Cerebellar nuclear complex (tissue), 1 donor: Measurements from ENCODE around the gene SLIT3.

Experiments used
- DNase-seq, 2 experiments: peaks; one replicate each; lab custom pipeline; 2025; lab: John Stamatoyannopoulos, UW

Gene SLIT3

DNA sequence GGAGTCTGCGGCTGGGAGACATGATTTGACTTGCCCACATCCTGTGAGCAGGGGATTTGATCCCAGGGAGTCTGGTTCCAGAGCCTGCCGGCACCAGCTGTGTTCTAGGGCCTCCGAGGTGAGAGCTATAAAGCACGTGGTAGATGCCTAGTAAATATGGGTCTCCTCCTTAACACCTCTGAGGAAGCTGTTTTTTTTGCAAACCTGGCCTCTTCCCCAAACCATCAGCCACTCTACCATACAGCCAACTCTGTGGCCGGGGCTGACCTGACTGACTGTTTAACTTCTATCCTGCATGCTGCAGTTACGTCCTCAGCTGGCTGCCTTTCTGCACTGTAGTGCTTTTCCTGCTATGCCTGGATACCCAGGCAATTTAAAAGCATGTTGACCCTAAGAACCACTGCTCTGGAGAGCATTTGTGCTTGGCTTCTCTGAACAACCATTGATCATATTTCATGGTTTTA, 220.5 kb downstream of the SLIT3 start:
- DNase-seq, result no peak

DNA sequence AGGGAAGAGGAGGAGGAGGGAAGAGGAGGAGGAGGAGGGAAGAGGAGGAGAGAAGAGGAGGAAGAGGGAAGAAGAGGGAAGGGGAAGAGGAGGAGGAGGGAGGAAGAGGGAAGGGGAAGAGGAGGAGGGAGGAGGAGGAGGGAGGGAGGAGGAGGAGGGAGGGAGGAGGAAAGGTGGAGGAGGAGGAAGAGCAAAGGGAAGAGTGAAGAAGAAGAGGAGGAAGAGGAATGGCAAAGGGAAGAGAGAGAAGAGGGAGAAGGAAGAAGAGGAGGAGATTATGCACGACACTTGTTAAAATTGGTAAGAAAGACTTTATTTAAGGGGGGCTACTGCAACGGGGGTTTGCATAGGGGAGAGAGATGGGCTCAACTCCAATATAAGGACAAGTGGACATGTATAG, 221.2 kb downstream of the SLIT3 start:
- no peak for DNase-seq

GRCh38 chr5:169074839-169075238, 226.1 kb downstream of the SLIT3 start:
- no peak for DNase-seq

- DNase-seq, result no peak
These were observed 228.7 kb downstream of the SLIT3 start for GRCh38 chr5:169072233-169072632.

- DNase-seq, result no peak
These were observed 230.5 kb downstream of the SLIT3 start for GRCh38 chr5:169070413-169070812.

GRCh38 chr5:169067751-169068173, 233.2 kb downstream of the SLIT3 start:
- DNase-seq, result peak in 1 of 2 experiments; percentile 43

DNA sequence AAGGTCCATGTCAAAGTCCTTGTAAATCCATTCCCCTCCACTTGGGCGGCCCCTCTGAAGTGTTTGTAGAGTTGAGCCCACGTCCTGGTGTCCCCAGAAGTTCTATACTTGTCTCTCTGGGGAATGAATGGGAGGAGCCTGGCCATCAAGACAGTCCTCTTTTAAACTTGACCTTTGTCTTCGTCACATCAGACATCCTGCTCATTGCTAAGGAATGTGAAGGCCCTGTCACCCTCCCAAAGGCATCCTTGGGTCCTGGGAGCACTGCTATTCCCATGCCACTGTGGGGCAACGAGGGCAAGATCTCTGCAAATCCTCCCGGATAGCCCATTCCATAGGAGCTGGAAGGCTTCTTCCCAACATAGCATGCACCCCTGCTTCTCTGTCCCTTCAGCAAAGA, 235.5 kb downstream of the SLIT3 start:
- no peak for DNase-seq

DNA sequence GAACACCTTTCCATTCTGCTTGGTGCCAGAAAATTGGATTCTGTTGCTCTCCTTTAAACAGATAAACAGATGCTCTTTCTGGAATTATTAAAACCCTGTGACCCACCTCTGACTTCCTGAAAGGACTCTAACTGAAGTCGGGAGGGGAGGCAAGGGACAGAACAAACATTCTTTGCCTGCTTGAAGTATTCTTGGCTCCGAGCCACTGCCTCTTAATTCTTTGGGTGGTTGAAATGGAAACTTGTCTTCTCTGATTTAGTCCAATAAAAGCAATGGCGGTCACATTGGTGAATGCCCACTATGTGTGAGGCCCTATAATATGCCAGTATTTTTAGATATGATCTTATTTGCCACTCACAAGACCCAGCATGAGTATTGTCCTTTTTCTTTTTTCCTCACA, 236.8 kb downstream of the SLIT3 start:
- DNase-seq, result no peak

DNA sequence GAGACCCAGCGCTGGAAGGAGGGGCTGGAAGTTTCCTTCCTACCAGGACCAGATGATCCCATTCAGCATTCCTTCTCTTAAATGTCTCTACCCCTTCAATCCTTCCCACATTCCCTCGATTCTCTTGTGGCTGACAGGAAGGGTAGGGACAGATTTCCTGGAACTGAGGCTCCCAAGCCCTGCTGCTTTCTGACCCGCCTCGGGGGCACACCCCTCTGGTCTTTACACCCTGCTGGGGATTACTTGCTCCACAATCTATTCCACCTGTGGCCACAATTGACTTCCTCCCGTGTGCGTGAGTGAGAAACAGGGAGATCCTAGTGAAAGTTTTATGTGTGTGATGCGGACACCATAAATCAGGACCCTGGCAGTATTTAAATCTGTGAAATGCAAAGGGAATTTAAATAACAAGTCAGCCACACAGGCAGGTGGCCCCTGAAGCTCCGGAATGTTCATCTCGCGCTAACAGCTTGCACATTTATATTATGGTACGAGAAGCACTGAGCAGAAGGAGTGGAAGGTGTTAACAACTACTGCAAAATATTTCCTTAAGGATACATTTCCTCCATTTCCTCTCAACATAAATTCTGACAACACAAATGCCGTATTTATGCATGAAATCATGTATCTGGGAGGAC, 237.5 kb downstream of the SLIT3 start:
- DNase-seq, result no peak

GRCh38 chr5:169062690-169063089, 238.2 kb downstream of the SLIT3 start:
- no peak for DNase-seq

- no peak for DNase-seq
These were observed 246.4 kb downstream of the SLIT3 start for GRCh38 chr5:169054506-169054905.

- DNase-seq, result no peak
These were observed 248.7 kb downstream of the SLIT3 start for GRCh38 chr5:169052207-169052606.

DNA sequence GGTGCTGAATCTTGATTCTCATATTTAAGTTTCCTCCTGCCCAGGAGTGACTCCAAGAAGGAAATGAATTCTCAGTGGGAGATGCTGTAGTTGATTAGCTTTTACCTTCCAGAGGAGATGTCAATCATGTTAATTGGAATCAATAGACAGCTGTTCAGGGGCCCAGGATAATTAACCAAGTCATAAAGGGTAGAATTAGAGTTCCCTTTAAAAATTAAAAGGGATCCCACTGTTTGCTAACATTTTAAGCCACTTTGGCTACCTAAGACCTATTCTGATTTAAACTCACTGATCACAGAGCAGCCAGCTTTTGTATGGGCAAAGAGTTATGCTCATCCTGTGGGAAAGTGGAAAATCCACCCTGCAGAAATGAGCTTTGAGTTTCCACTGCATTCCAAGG, 249.6 kb downstream of the SLIT3 start:
- DNase-seq, result no peak

DNA sequence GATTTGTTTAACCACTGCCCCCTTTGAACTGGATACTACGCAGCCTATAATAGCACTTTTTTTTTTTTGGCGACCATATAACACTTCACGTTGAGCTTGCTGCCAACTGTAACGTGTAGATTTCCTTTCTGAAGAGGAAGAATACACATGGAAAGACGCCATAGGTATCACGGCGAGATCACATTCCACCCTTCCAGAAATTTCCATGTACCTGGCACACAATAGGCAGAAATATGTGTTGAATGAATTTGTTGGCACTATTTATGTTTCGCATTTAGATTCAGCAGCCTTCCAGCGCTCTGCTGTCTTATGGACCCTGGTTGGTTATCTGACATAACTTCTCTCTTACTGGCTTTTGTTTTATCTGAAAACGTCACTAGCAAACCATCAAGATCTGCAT, 250.3 kb downstream of the SLIT3 start:
- DNase-seq, result no peak

- no peak for DNase-seq
These were observed 250.8 kb downstream of the SLIT3 start for GRCh38 chr5:169050146-169050571.

DNA sequence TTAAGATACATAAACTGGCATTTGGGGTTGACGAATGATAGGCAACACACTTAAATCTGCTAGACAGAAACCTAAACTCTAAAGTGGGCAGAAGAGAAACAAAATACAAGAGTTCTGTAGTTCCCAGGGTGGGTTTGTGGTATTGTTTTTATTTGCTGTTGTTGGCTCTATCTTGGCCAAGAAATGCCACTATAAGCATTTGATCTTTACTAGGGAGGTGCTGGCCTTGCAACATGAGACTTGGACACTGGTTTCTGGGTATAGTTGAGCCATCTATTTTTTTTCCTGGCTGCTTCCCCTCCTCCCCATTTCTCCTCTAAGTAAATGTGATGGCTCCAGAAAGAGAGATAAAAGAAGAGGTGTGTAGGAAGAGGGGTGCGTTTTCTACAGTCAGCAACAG, 251.2 kb downstream of the SLIT3 start:
- DNase-seq, result no peak

DNA sequence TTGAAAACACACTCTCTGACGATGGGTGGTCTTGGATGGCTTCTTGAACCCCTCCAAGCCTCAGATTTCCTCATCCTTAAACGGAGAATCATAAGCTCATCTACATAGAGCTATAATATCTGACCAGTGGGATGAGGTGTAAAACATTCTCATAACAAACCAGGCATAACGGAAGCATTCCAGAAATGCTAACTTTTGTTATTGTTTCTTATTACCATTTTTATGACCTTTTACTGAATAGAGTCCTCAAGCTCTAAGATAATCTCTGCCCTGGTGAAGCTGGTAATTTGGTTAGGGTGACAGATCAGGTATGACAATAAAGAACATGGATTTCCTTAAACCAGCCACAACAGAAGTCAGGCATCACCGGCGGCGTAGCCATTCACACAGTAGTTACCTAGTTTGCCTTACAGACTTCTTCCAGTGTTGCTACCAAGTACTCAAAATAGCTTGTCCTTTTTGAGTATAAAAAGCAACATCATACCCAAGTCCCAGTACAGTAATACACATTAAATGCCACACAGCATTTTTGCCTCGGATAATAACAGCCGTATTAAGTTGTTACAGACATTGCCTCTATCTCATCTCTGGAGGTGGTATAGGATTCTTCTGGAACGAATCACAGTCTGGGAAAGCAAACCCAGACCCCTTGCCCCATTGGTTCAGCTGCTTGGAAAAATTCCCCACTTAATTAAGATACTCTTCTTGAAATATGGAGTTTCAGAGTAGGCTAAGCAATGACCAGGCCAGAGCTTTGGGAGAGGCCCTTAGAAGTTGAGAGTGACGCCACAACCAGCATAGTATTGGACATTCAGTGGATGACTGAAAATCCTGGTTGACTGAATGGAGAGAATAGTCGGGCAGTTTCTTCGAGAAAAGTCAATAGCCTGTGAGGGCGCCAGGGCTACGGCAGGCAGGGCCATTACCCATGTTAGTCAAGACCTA, 252.5 kb downstream of the SLIT3 start:
- no peak for DNase-seq

DNA sequence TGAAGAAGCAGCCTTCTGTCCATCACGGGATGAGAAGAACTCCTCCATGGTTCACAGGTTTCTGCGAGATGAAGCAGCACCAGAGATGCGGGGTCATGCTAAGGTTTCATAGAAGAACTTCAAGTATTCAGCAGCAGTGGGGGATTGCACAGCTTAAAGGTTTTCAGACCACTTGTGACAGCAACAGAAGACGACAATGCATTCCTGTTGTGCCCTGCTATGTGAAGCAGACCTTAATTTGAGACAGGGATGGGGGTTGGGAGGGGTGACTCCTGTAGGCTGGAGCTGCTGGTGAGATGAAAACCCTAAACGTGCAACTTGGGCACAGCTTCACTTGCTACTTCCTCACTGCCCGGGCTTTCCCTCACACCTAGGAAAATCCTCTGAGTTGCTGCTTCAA, 256.0 kb downstream of the SLIT3 start:
- no peak for DNase-seq

DNA sequence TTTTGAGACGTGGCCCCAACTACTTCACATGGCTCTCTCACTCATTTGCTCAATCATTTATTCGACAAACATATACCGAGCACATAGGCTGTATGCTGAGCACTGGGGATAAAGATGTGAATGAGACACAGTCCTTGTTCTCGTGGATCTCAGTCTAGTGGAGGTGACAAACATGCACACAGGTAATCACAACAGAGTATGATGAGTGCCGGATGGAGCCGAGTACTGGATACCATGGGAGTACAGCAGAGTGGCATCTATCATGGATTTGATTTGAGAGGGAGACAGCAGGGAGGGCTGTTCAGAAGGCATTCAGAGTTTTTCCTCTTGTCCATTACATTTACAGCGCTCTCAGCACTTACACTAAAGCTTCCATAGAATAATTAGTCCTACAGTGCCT, 259.8 kb downstream of the SLIT3 start:
- DNase-seq, result no peak

DNA sequence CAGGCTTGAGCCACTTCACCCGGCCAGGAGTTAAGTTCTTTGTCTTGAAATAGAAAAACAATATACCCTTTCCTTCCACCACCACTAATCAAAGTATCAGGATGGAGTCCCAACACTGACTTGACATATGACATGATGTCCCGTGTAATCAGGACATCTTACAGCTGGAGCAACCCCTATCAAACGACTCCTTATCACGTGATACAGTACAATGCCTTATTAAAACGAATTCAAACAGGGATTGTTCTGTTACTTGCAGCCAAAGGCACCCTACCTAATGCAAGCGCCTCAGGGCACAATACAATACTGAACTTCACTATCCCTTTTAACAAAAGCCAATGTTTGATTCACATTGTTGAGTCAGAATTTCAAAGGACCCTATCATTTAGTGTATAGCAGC, 261.3 kb downstream of the SLIT3 start:
- no peak for DNase-seq

- DNase-seq, result no peak
These were observed 263.5 kb downstream of the SLIT3 start for GRCh38 chr5:169037466-169037865.

- DNase-seq, result no peak
These were observed 264.7 kb downstream of the SLIT3 start for GRCh38 chr5:169036079-169036805.
